Measurements from ENCODE around the gene PRKAR2B.
"Not testable (repeated sequence)": the region's sequence is repeated elsewhere in the genome, so short reads cannot be mapped to it uniquely, and the experiment has no call there.

The PRKAR2B gene

GRCh38 chr7:107046491-107047259 is 2.2 kb downstream of the PRKAR2B start:
- TF ChIP-seq CTCF (IDR thresholded peaks at IDR 0.05; ENCODE audit: insufficient read depth, low read depth, low read length, missing control alignments), result no peak
- DNase-seq (ENCODE audit: low read depth), result no peak
- H3K4me3 ChIP-seq (ENCODE audit: low read depth, low read length), result no peak overlapping the region

DNA sequence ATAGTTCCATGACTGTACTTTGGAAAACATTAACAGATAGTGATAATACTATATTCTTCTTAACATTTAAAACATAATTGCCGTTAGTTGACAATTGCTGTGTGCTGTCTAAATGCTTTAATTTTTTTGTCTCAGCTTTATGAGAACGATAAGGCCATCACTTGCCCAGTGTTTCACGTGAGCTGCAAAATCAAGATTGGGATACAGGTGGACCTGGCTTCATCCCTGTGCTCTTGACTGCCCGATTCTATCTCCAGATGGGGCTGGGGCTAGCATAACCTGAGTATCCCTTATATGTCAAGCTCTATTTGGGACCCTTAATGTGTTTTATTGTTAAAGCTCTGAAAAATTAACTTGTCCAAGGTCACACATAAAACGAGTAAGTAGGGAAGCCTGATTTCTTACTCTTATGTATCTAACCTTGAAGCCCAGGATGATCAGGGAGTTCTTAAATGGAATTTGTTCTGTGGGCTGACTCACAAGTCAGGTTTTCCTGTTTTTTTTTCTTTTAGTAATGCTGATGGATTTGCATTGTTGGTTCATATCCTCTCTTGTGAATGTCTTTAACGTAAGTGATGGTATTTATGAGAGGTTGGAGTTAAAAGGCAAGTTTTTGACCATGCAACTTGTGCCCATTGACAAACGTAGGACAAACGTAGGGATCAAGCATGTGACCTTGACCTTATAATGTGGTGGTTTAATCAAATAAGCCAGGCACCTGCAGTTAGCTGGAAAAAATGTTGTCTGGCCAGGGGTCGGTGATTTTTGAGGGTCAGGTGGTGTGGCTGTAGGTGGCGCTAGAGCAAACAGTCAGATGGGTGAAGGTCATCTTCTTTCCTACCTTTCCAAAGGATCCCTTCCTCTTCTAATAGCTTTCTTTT is 3.6 kb downstream of the PRKAR2B start:
- no peak overlapping the region for H3K4me3 ChIP-seq (ENCODE audit: low read depth, low read length)
- DNase-seq (ENCODE audit: low read depth), result no peak
- TF ChIP-seq CTCF (IDR thresholded peaks at IDR 0.05; ENCODE audit: insufficient read depth, low read depth, low read length, missing control alignments), result peak; percentile 28

DNA sequence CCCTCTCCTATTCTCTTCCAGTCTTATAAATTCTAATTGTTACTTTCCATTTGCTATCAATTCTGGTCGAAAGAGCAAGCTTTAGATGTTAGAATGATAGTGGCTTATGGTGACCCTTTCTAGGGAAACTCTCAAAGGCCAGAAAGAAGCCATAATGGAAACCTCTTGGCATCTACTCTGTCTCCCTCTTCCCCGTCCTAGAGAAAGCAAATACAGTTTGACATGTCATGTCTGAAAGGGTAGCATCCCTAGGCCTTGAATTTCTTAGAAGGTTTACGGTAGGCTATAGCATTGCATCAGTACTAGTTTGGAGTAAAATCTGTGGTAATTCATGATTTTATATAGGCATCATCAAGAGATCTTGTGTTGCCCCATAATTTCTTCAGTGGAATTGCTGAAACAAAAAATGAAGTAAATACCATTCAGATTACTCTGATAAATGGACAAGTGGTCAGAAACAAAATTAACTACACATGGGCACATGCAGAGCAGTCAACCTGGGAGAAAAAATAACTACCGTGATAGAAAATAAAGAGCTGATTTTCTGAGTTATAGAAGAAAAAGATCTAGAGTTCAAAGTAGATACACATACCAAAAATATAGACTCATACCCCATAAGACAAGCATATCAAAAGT is 4.4 kb downstream of the PRKAR2B start:
- DNase-seq (ENCODE audit: low read depth), result no peak
- no peak overlapping the region for H3K4me3 ChIP-seq (ENCODE audit: low read depth, low read length)
- no peak for TF ChIP-seq CTCF (IDR thresholded peaks at IDR 0.05; ENCODE audit: insufficient read depth, low read depth, low read length, missing control alignments)

GRCh38 chr7:107049480-107049879 is 5.0 kb downstream of the PRKAR2B start:
- no peak for DNase-seq (ENCODE audit: low read depth)
- TF ChIP-seq CTCF (IDR thresholded peaks at IDR 0.05; ENCODE audit: insufficient read depth, low read depth, low read length, missing control alignments), result no peak
- no peak overlapping the region for H3K4me3 ChIP-seq (ENCODE audit: low read depth, low read length)

DNA sequence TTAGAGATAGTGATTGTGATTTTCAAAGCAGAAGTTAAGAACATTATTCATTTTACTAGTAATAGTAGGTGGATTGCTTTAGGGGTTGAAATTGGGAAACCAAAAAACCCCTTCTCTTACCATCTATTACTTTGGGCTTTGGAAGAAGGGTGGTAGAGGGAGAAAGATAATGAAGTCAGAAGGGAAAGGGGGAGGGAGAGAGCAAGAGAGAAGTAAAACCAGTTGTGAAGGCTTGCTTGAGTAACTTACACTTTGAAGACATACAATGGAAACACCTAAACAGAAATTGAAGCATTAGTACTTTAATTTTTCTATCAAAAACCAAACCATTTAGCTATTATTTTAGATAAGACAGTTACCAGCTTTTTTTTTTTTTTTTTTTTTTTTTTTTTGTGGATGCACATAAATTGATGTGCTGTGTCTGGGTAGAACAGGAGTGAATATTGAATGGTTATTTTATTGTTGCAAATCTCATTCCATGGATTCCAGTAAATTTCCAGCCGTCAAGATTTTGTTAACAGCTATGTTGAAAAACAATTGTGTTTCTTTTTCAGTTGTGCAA is 5.5 kb downstream of the PRKAR2B start:
- TF ChIP-seq CTCF (IDR thresholded peaks at IDR 0.05; ENCODE audit: insufficient read depth, low read depth, low read length, missing control alignments), result no peak
- no peak for DNase-seq (ENCODE audit: low read depth)

GRCh38 chr7:107051376-107051775 is 6.9 kb downstream of the PRKAR2B start:
- no peak for DNase-seq (ENCODE audit: low read depth)
- no peak overlapping the region for H3K4me3 ChIP-seq (ENCODE audit: low read depth, low read length)
- no peak for TF ChIP-seq CTCF (IDR thresholded peaks at IDR 0.05; ENCODE audit: insufficient read depth, low read depth, low read length, missing control alignments)

More for the DNA sequence above, 5.5 kb downstream of the PRKAR2B start:
- no peak overlapping the region for H3K4me3 ChIP-seq (ENCODE audit: low read depth, low read length)

DNA sequence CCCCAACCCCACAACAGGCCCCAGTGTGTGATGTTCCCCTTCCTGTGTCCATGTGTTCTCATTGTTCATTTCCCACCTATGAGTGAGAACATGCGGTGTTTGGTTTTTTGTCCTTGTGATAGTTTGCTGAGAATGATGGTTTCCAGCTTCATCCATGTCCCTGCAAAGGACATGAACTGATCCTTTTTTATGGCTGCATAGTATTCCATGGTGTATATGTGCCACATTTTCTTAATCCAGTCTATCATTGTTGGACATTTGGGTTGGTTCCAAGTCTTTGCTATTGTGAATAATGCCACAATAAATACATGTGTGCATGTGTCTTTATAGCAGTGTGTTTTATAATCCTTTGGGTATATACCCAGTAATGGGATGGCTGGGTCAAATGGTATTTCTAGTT is 10.5 kb downstream of the PRKAR2B start:
- not testable (repeated sequence) for H3K4me3 ChIP-seq (ENCODE audit: low read depth, low read length); DNase-seq (ENCODE audit: low read depth)

- not testable (repeated sequence) for DNase-seq (ENCODE audit: low read depth); H3K4me3 ChIP-seq (ENCODE audit: low read depth, low read length)
Observed at GRCh38 chr7:107056058-107056457, 11.6 kb downstream of the PRKAR2B start.
